ENCODE measurements around the gene ANKRD13D. TPM values are rescaled to one million over a fixed set of nuclear protein-coding genes. Genes with fewer than 3 reads are reported as not detected.

The ANKRD13D gene
- total and polyA plus RNA-seq, 9 donors, result 5.6 to 60.9 (median 41.3) TPM

GRCh38 chr11:67310246-67311050 is 21.3 kb downstream of the ANKRD13D start:
- 88 to 90% (median 90%) methylated on average over 14 to 19 of the region's 19 CpGs for WGBS, 3 donors
- intact Hi-C loops (cut with DNase I), result no loop called here
- Histone ChIP-seq H3K9me3 (no peaks in the 10 kb centered on the region), H3K36me3 (no peaks in the 10 kb centered on the region), H3K4me1 (ENCODE audit: insufficient read depth) (no peaks in the 10 kb centered on the region), H3K27me3 (no peaks in the 10 kb centered on the region), H3K4me3 (no peak overlapping the region), H3K27ac (no peak overlapping the region)
- TF ChIP-seq, protein P1, sequence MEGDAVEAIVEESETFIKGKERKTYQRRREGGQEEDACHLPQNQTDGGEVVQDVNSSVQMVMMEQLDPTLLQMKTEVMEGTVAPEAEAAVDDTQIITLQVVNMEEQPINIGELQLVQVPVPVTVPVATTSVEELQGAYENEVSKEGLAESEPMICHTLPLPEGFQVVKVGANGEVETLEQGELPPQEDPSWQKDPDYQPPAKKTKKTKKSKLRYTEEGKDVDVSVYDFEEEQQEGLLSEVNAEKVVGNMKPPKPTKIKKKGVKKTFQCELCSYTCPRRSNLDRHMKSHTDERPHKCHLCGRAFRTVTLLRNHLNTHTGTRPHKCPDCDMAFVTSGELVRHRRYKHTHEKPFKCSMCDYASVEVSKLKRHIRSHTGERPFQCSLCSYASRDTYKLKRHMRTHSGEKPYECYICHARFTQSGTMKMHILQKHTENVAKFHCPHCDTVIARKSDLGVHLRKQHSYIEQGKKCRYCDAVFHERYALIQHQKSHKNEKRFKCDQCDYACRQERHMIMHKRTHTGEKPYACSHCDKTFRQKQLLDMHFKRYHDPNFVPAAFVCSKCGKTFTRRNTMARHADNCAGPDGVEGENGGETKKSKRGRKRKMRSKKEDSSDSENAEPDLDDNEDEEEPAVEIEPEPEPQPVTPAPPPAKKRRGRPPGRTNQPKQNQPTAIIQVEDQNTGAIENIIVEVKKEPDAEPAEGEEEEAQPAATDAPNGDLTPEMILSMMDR (IDR thresholded peaks at IDR 0.05), result no peak
- TF ChIP-seq POLR2A (IDR thresholded peaks at IDR 0.05), result no peak
- no peak for TF ChIP-seq EP300 (IDR thresholded peaks at IDR 0.05)
- DNase-seq, result no peak

DNA sequence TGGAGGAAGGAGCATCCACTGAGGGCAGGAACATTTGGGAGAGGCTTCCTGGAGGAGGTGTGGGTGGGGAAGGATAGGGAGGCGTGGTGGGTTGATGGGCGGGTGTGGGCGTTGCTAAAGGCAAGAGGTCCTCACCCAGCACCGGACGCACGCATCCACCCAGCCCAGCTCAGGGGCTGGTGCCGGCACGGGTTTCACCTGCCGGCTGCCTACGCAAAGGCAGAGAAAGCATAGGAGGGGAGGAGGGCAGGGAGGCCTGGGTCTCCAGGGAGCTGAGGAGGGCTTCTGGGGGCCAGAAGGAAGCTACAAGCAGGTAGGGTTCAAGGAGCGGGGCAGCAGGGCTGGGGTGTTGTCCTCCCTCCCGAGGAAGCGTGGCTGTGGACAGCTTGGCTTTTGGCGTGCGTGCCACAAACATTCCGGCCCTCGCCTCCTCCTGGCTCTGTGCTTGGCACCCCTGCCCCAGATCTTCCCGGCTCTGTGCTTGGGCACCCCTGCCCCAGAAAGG is 22.0 kb downstream of the ANKRD13D start:
- H3K9me3 ChIP-seq, result no peaks in the 10 kb centered on the region
- H3K4me1 ChIP-seq (ENCODE audit: insufficient read depth), result no peaks in the 10 kb centered on the region
- no peaks in the 10 kb centered on the region for H3K27me3 ChIP-seq
- intact Hi-C loops (cut with DNase I), result no loop called here
- H3K36me3 ChIP-seq, result no peaks in the 10 kb centered on the region
- TF ChIP-seq POLR2A (IDR thresholded peaks at IDR 0.05) (no peak), EP300 (IDR thresholded peaks at IDR 0.05) (no peak)
- TF ChIP-seq, protein P1 (IDR thresholded peaks at IDR 0.05), result no peak
- no peak overlapping the region for H3K4me3 ChIP-seq
- no peak for DNase-seq
- WGBS, 3 donors, result 84 to 88% (median 86%) methylated on average over 18 of the region's 18 CpGs
- H3K27ac ChIP-seq, result no peak overlapping the region

DNA sequence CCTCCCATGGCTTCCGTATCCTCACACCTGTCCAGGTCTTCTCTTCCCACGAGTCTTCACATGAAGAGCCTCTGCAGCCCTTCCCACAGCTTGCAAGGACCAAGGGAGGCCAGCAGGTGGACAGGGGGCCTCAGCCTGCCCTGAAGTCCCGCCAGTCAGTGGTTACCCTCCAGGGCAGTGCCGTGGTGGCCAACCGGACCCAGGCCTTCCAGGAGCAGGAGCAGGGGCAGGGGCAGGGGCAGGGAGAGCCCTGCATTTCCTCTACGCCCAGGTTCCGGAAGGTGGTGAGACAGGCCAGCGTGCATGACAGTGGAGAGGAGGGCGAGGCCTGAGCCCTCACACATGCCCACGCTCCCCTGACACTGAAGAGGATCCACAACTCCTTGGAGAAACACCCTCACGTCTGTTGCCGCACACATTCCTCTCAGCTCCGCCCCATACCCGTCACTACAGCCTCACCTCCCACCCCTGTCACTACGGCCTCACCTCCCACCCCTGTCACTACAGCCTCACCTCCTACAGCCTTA is 22.5 kb downstream of the ANKRD13D start:
- Histone ChIP-seq H3K9me3 (no peaks in the 10 kb centered on the region), H3K36me3 (no peaks in the 10 kb centered on the region), H3K4me1 (ENCODE audit: insufficient read depth) (no peaks in the 10 kb centered on the region), H3K27me3 (no peaks in the 10 kb centered on the region), H3K27ac (no peak overlapping the region), H3K4me3 (no peak overlapping the region)
- WGBS, 3 donors, result 87 to 90% (median 87%) methylated on average over 15 of the region's 15 CpGs
- no peak for DNase-seq
- no peak for TF ChIP-seq EP300 (IDR thresholded peaks at IDR 0.05)
- TF ChIP-seq, protein P1 (IDR thresholded peaks at IDR 0.05), result no peak
- TF ChIP-seq POLR2A (IDR thresholded peaks at IDR 0.05), result no peak
- intact Hi-C loops (cut with DNase I), result no loop called here

- 70 to 74% (median 72%) methylated on average over 22 of the region's 22 CpGs for WGBS, 3 donors
- no peak for DNase-seq
- Histone ChIP-seq H3K27ac (no peak overlapping the region), H3K36me3 (no peaks in the 10 kb centered on the region), H3K4me3 (no peak overlapping the region), H3K9me3 (no peaks in the 10 kb centered on the region), H3K4me1 (ENCODE audit: insufficient read depth) (no peaks in the 10 kb centered on the region), H3K27me3 (no peaks in the 10 kb centered on the region)
- intact Hi-C loops (cut with DNase I), result no loop called here
- no peak for TF ChIP-seq EP300 (IDR thresholded peaks at IDR 0.05)
- TF ChIP-seq, protein P1 (IDR thresholded peaks at IDR 0.05), result no peak
- no peak for TF ChIP-seq POLR2A (IDR thresholded peaks at IDR 0.05)
Observed at GRCh38 chr11:67312187-67313021, 23.3 kb downstream of the ANKRD13D start.
